ENCODE data around the gene UNC119B. TPM values are rescaled to one million over a fixed set of nuclear protein-coding genes. Genes with fewer than 3 reads are reported as not detected.
A peak's percentile ranks its signal among the peaks of the same experiment; 100 is the strongest.

The UNC119B gene
- total RNA-seq, 4 donors from 2014 or later, result 16.8 to 23.5 (median 18.1) TPM

DNA sequence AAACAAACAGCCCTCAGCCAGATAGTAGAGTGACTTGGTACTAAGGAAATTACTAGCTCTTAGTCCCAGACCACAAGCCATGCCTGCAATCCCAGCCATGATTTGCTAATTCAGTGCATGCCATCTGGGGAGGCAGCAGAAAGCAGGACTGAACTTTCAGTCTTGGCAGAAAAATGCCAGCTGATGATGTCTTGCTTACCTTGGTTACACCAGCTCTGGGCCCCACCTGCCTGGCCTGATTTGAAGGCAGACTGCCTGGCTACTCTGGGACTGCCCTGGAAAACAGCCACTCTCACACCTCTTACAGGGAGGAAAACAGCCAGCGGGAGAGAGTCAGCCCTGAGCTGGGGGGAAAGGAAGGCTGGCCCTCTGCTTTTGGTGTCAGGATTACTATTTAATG, 4.6 kb upstream of the UNC119B start:
- H3K4me1 ChIP-seq, result peaks cover 0 to 5% (median 2%) of the 10 kb centered on the region in 4 donors
- H3K9me3 ChIP-seq, result no peaks in the 10 kb centered on the region
- no peak overlapping the region for H3K4me3 ChIP-seq
- TF ChIP-seq, protein P1, sequence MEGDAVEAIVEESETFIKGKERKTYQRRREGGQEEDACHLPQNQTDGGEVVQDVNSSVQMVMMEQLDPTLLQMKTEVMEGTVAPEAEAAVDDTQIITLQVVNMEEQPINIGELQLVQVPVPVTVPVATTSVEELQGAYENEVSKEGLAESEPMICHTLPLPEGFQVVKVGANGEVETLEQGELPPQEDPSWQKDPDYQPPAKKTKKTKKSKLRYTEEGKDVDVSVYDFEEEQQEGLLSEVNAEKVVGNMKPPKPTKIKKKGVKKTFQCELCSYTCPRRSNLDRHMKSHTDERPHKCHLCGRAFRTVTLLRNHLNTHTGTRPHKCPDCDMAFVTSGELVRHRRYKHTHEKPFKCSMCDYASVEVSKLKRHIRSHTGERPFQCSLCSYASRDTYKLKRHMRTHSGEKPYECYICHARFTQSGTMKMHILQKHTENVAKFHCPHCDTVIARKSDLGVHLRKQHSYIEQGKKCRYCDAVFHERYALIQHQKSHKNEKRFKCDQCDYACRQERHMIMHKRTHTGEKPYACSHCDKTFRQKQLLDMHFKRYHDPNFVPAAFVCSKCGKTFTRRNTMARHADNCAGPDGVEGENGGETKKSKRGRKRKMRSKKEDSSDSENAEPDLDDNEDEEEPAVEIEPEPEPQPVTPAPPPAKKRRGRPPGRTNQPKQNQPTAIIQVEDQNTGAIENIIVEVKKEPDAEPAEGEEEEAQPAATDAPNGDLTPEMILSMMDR (IDR thresholded peaks at IDR 0.05), result no peak
- TF ChIP-seq POLR2A (IDR thresholded peaks at IDR 0.05), result no peak
- H3K27ac ChIP-seq, result no peak overlapping the region
- H3K27me3 ChIP-seq, result no peaks in the 10 kb centered on the region
- peaks cover 0 to 26% (median 0%) of the 10 kb centered on the region in 3 donors for H3K36me3 ChIP-seq
- DNase-seq, result no peak

DNA sequence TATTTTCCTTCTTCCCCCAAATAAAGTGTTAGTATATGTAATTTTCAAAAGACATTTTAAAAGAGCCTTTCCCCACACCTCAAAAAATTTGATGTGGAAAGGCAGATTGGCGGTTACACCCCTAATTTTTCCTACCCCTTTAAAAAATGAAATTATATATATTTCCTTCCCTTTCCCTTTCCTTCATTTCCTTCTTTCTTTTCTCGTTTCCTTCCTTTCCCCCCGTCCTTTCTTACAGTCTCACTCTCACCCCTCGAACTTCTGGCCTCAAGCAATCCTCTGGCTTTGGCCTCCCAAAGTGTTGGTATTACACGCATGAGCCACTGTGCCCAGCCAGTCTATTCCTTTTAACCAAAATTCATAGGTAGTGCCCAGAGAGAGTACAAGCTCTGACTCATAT, 4.2 kb upstream of the UNC119B start:
- DNase-seq, result no peak
- H3K4me3 ChIP-seq, result no peak overlapping the region
- peaks cover 0 to 22% (median 0%) of the 10 kb centered on the region in 3 donors for H3K36me3 ChIP-seq
- H3K27ac ChIP-seq, result no peak overlapping the region
- H3K4me1 ChIP-seq, result peaks cover 0 to 7% (median 2%) of the 10 kb centered on the region in 4 donors
- TF ChIP-seq POLR2A (IDR thresholded peaks at IDR 0.05), result no peak
- TF ChIP-seq, protein P1 (IDR thresholded peaks at IDR 0.05), result no peak
- H3K27me3 ChIP-seq, result no peaks in the 10 kb centered on the region
- H3K9me3 ChIP-seq, result no peaks in the 10 kb centered on the region

DNA sequence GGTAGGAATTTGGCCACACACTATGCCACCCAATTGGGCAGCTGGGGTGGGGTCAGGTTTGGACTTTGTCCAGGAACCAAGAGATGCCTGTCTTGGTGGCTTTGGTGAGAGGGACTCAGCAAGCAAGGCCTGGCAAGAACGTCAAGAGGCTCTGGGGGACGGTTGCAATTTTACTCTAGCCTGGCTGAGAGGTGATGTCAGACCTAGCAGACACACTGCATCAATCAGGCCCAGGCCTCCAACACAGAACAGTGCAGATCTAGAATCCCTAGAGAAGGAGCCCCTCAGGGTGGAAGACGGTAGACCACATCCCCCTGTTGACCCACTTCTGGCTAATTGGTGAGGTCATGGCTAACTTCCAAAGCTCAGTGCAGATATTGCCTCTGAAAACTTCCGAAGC, 1.6 kb upstream of the UNC119B start:
- Histone ChIP-seq H3K27ac (no peak overlapping the region), H3K36me3 (peaks cover 0 to 4% (median 0%) of the 10 kb centered on the region in 3 donors), H3K9me3 (no peaks in the 10 kb centered on the region), H3K4me3 (no peak overlapping the region), H3K27me3 (no peaks in the 10 kb centered on the region), H3K4me1 (peaks cover 0 to 20% (median 2%) of the 10 kb centered on the region in 4 donors)
- TF ChIP-seq, protein P1 (IDR thresholded peaks at IDR 0.05), result no peak
- no peak for TF ChIP-seq POLR2A (IDR thresholded peaks at IDR 0.05)
- no peak for DNase-seq

DNA sequence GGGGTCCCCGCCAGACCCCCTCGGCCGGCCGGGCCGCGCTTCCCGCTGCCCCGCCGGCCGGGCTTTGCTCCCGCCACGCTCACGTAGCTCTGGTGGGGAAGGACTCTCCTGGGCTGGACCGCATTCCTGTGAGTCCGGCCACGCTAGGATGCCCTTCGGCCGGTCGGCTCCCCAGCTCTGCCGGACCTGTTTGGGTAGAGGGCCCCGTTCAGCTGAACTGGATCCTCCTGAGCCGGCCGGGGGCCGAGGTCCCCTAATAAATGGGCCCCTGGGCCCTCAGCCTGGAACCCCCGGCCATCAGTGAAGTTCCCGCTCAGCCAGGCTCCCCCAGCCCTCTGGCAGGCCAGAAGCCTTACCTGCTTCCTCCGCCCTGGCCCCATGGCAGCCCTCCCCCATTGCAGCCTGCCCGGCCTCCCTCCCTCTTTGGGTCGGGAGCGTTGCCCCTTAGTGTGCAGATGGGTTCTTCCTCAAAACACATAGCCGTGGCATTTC, 593 bp downstream of the UNC119B start:
- no peaks in the 10 kb centered on the region for H3K9me3 ChIP-seq
- peak in 2 of 3 donors; percentile 53 to 65 for DNase-seq
- no peaks in the 10 kb centered on the region for H3K27me3 ChIP-seq
- H3K27ac ChIP-seq, result peak overlapping the region; percentile 68 to 87 (median 82)
- peaks cover 0 to 15% (median 0%) of the 10 kb centered on the region in 3 donors for H3K36me3 ChIP-seq
- H3K4me1 ChIP-seq, result peaks cover 0 to 20% (median 2%) of the 10 kb centered on the region in 4 donors
- TF ChIP-seq, protein P1 (IDR thresholded peaks at IDR 0.05), result no peak
- peak in 1 of 2 donors; percentile 18 for TF ChIP-seq POLR2A (IDR thresholded peaks at IDR 0.05)
- peak overlapping the region; percentile 83 to 92 (median 90) for H3K4me3 ChIP-seq

DNA sequence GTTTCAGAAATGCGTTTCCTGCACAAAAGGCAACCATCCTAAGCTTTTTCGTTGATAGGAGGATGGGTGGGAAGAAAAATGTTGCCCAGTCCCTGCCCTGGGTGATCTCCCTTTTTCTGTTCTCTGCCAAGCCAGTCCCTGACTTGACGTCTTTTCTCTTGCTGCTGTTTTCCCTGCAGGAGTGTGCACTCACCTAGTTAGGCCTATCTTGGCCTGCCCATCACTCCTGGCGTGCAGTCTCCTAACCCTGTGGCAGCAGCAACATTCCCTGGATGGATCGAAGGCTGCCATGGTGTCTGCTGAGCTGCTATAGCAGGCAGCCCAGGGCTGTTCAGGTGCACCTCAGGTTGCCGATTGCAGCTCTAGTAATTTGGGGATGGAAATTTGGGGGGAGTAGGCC, 1.2 kb downstream of the UNC119B start:
- H3K27ac ChIP-seq, result peak overlapping the region in 3 of 4 donors; percentile 68 to 87 (median 86)
- no peaks in the 10 kb centered on the region for H3K27me3 ChIP-seq
- peaks cover 0 to 22% (median 2%) of the 10 kb centered on the region in 4 donors for H3K4me1 ChIP-seq
- TF ChIP-seq, protein P1 (IDR thresholded peaks at IDR 0.05), result no peak
- TF ChIP-seq POLR2A (IDR thresholded peaks at IDR 0.05), result no peak
- H3K4me3 ChIP-seq, result peak overlapping the region; percentile 83 to 92 (median 90)
- H3K9me3 ChIP-seq, result no peaks in the 10 kb centered on the region
- peaks cover 0 to 20% (median 0%) of the 10 kb centered on the region in 3 donors for H3K36me3 ChIP-seq
- DNase-seq, result no peak

Data from Peyer's patch (tissue), 4 donors.